Karpas-422 (cell line): ENCODE data around the gene AREG. TPM values are rescaled to one million over a fixed set of nuclear protein-coding genes. Genes with fewer than 3 reads are reported as not detected.

ENCODE experiments used
- DNase-seq: peaks from one replicate; pipeline ENCODE4 v3.0.0-alpha.2; 2015
- H2AFZ ChIP-seq: fragments of 200-600 bp; sonication (generic); 2 replicates; pipeline ENCODE4 v1.6.1; 2014; ENCODE audit warnings: antibody characterized with exemption, low read length, mixed read lengths
- H3K27ac ChIP-seq: fragments of 200-600 bp; sonication (generic); 2 replicates; pipeline ENCODE4 v1.5.1; 2014; ENCODE audit warnings: mild to moderate bottlenecking, low read length, moderate library complexity
- H3K27me3 ChIP-seq: fragments of 200-600 bp; sonication (generic); 2 replicates; pipeline ENCODE4 v1.6.1; 2014; ENCODE audit warnings: low read length, mixed read lengths
- H3K36me3 ChIP-seq: fragments of 200-600 bp; sonication (generic); 2 replicates; pipeline ENCODE4 v1.6.1; 2014; ENCODE audit warnings: low read length, mixed read lengths; ENCODE audit not compliant: insufficient read depth
- H3K4me1 ChIP-seq: fragments of 200-600 bp; sonication (generic); 2 replicates; pipeline ENCODE4 v1.6.1; 2014; ENCODE audit warnings: mild to moderate bottlenecking, low read length, mixed read lengths
- H3K4me2 ChIP-seq: fragments of 200-600 bp; sonication (generic); 2 replicates; pipeline ENCODE4 v1.6.1; 2014; ENCODE audit warnings: low read length, low read depth, mild to moderate bottlenecking; ENCODE audit not compliant: poor library complexity, severe bottlenecking
- H3K4me3 ChIP-seq: fragments of 200-600 bp; sonication (generic); 2 replicates; pipeline ENCODE4 v1.5.1; 2014; ENCODE audit warnings: mild to moderate bottlenecking, antibody characterized with exemption, low read length, mixed read lengths
- H3K79me2 ChIP-seq: fragments of 200-600 bp; sonication (generic); 2 replicates; pipeline ENCODE4 v1.6.1; 2014; ENCODE audit warnings: mild to moderate bottlenecking, low read length, mixed read lengths
- H3K9ac ChIP-seq: fragments of 200-600 bp; sonication (generic); 2 replicates; pipeline ENCODE4 v1.6.0; 2014; ENCODE audit warnings: low read length
- H3K9me2 ChIP-seq: fragments of 200-600 bp; sonication (generic), shearing (Covaris generic); replicated peaks from 2 replicates; pipeline ENCODE4 v1.6.0; 2014; ENCODE audit warnings: mild to moderate bottlenecking, low read length, moderate library complexity; ENCODE audit not compliant: insufficient read depth
- H3K9me3 ChIP-seq: fragments of 300-700, 200-600 bp; sonication (generic); 2 replicates; pipeline ENCODE4 v1.6.1; 2014; ENCODE audit warnings: low read length, mixed read lengths
- H4K20me1 ChIP-seq: fragments of 200-600 bp; sonication (generic); 2 replicates; pipeline ENCODE4 v1.6.1; 2014; ENCODE audit warnings: mild to moderate bottlenecking, antibody characterized with exemption, low read length, low read depth; ENCODE audit not compliant: insufficient read depth
- total RNA-seq: library from RNA; depleted of rRNA; stranded (reverse); fragments of >200 nt; shearing (Covaris generic); gene quantifications from 2 replicates; pipeline ENCODE4 v1.2.3, GENCODE V29; 2014; ENCODE audit warnings: low replicate concordance

Gene AREG
- total RNA-seq, 1 experiment from 2014 or later = not detected

DNA sequence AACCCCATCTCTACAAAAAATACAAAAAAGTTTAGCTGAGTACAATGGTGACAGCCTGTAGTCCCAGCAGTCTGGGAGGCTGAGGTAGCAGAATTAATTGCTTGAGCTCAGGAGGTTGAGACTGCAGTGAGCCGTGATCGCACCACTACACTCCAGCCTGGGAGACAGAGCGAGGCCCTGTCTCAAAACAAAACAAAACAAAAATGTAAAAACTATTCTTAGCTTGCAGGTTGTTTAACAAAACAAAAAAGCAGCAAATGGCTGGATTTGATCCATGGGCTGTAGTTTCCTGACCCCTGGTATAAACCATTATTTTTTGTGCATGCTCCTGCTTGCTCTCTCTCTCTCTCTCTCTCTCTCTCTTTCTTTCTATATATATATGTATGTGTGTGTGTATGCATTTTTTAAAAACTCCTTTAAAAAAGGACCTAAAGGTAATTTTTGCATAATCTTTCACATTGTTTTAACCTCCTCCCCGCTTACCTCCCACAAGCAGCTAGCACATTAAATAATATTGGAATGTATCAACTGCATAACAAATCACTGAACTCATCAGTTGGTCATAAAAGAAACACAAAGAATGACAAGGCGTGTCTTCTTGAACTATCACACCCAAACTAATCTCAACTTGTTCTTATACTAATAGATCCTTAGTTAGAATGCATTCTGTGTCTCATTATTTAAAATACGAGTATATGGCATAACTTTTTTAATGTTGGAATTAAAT is 4.8 kb downstream of the AREG start:
- H3K79me2 ChIP-seq = no peaks in the 10 kb centered on the region
- no peak overlapping the region for H3K9ac ChIP-seq
- no peaks in the 10 kb centered on the region for H3K9me2 ChIP-seq
- H3K4me2 ChIP-seq = no peak overlapping the region
- no peak overlapping the region for H3K27ac ChIP-seq
- H3K4me1 ChIP-seq = peaks cover 9% of the 10 kb centered on the region
- H3K4me3 ChIP-seq = no peak overlapping the region
- no peak for DNase-seq
- H3K27me3 ChIP-seq = no peaks in the 10 kb centered on the region
- H2AFZ ChIP-seq = no peak overlapping the region
- no peaks in the 10 kb centered on the region for H3K9me3 ChIP-seq
- H3K36me3 ChIP-seq = no peaks in the 10 kb centered on the region
- no peaks in the 10 kb centered on the region for H4K20me1 ChIP-seq

DNA sequence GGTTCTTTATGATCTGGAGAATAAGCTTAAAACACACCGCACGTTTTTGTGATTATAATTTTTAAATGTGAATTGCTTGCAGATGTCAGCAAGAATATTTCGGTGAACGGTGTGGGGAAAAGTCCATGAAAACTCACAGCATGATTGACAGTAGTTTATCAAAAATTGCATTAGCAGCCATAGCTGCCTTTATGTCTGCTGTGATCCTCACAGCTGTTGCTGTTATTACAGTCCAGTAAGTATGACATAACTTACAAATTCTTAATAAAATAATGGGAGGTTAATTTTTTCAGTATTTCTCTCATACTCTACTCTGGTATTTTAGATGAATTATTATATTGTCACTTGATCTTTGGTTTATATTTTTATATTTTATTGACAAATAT is 5.4 kb downstream of the AREG start:
- H2AFZ ChIP-seq = no peak overlapping the region
- no peaks in the 10 kb centered on the region for H3K36me3 ChIP-seq
- peaks cover 4% of the 10 kb centered on the region for H3K4me1 ChIP-seq
- no peak overlapping the region for H3K4me2 ChIP-seq
- H3K27ac ChIP-seq = no peak overlapping the region
- no peaks in the 10 kb centered on the region for H3K9me3 ChIP-seq
- no peak for DNase-seq
- no peaks in the 10 kb centered on the region for H3K79me2 ChIP-seq
- H3K27me3 ChIP-seq = no peaks in the 10 kb centered on the region
- no peaks in the 10 kb centered on the region for H4K20me1 ChIP-seq
- no peak overlapping the region for H3K4me3 ChIP-seq
- no peak overlapping the region for H3K9ac ChIP-seq
- H3K9me2 ChIP-seq = no peaks in the 10 kb centered on the region

DNA sequence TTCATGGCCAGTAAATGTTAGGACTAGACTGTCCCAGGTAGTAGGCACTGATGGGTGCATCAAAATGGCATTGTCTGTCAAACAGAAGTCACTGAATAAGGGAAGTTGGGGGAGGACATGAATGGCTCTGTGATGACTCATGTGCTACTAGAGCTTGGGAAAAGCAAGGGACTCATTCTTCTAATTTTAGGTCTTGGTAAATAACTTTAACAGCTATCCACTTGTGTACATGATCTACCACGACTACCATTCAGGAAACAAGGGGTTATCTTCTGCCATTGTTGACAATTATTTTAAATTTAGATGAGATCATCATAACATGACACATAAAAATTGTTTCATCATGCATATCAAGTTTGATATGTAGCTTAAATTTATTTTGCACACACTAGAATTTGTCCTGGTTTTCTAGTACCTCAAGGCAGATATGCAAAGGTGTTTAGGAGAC is 6.3 kb downstream of the AREG start:
- Histone ChIP-seq H3K27me3 (no peaks in the 10 kb centered on the region), H3K36me3 (no peaks in the 10 kb centered on the region), H3K79me2 (no peaks in the 10 kb centered on the region), H3K9me2 (no peaks in the 10 kb centered on the region), H3K4me1 (no peaks in the 10 kb centered on the region), H4K20me1 (no peaks in the 10 kb centered on the region), H3K9me3 (no peaks in the 10 kb centered on the region), H3K4me2 (no peak overlapping the region), H3K4me3 (no peak overlapping the region), H3K9ac (no peak overlapping the region), H3K27ac (no peak overlapping the region), H2AFZ (no peak overlapping the region)
- no peak for DNase-seq

DNA sequence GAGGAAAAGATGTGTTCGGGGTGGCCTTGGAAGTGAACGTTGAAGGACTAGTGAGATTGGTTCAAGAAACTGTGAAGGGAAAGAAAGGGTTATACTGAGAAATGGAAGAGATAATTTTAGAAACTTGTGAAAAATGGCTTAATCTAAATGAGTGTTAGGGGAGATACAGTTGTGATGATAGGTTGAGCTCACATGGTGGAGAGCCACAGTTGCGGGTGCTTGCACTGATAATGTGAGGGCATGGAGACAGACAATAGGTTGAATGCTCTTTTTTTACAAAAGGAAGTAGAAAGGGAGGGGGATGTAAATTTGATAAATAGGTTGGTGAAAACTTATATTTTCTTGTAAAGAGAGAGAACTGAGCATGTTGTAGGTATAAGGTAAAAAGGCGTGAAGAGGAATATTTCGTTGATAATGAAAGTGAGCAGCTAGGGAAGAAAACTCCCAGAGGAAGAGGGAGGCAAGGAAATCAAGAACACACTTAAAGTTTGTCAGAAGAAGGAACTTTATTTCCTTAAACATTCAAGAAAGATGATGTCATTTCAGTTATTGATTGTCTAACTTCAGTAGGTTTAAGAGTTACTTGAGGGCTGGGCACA is 8.2 kb downstream of the AREG start:
- no peak overlapping the region for H3K4me2 ChIP-seq
- DNase-seq = no peak
- H3K9me3 ChIP-seq = no peaks in the 10 kb centered on the region
- no peaks in the 10 kb centered on the region for H3K9me2 ChIP-seq
- no peaks in the 10 kb centered on the region for H4K20me1 ChIP-seq
- no peaks in the 10 kb centered on the region for H3K79me2 ChIP-seq
- no peaks in the 10 kb centered on the region for H3K27me3 ChIP-seq
- no peaks in the 10 kb centered on the region for H3K4me1 ChIP-seq
- H2AFZ ChIP-seq = no peak overlapping the region
- no peak overlapping the region for H3K9ac ChIP-seq
- H3K4me3 ChIP-seq = no peak overlapping the region
- H3K36me3 ChIP-seq = no peaks in the 10 kb centered on the region
- H3K27ac ChIP-seq = no peak overlapping the region

DNA sequence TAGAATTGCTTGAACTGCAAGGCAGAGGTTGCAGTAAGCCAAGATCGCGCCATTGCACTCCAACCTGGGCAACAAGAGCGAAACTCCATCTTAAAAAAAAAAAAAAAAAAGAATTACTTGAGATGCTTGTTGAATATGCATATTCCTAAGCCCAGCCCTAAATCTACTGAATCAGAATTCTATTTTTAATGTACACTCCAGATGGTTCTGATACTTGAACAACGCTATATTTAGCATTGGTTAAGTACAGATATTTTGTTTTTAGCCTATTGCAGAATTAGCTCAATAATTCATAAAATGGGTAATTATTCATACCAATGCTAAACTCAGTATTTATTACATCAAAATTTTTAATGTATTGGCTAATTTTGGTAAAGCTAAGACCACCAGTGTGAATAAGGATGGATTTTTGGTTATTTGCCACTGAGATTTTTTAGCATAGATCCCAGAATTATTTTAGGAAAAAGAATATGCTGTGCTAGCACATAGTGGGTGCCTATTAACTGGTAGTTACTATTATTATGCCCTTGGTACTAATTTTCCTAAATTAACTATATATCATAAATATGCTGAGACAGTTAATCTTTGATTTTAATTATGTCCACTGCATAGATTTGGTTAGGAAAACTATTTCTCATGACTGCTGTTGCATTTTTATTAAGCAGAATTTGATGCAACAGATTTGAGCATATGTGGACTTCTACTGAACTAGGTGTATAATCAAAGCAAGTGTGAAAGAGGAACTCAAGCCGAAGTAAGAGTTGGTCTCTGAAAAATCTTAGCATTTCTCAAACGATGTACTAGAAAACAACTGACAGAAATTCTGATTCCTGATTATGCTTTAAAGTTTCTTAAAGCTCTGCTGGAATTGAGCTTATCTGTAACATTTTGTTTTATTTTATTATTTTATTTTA is 9.2 kb downstream of the AREG start:
- DNase-seq = no peak
- H3K36me3 ChIP-seq = no peaks in the 10 kb centered on the region
- H4K20me1 ChIP-seq = no peaks in the 10 kb centered on the region
- no peak overlapping the region for H3K9ac ChIP-seq
- no peaks in the 10 kb centered on the region for H3K79me2 ChIP-seq
- H3K4me1 ChIP-seq = no peaks in the 10 kb centered on the region
- H3K4me2 ChIP-seq = no peak overlapping the region
- H3K27ac ChIP-seq = no peak overlapping the region
- H2AFZ ChIP-seq = no peak overlapping the region
- H3K27me3 ChIP-seq = no peaks in the 10 kb centered on the region
- H3K9me3 ChIP-seq = no peaks in the 10 kb centered on the region
- no peak overlapping the region for H3K4me3 ChIP-seq
- H3K9me2 ChIP-seq = no peaks in the 10 kb centered on the region

DNA sequence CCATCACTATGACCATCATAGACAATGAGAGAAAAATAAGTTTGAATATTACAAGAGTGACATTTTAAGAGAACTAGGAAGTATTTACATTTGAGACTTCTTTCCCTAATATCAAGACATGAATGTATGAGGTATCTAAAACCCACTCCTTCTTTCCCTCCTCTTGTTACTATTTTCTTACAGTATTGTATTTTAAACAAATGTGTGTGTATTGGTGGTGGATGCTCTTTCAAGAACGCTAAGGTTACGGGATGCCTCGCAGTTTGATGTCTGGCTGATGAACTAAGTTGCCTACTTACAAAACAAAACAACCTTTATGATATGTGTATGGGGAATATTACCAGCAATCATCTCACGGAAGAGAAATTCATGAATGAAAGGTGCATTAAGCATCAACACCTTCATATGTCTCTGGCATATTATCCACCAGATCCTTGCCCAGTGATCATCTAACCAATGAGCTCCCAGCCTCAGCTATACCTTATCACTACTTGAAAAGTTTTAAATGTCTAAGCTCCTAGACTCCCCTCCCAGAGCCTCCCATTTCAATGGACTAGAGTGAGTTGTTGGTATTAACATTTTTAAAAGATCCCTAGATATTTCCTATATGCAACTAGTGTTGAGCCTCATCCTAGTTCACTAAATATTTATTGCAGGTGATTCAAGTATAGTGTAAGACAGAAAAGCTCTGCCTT is 10.6 kb downstream of the AREG start:
- H3K9ac ChIP-seq = no peak overlapping the region
- no peaks in the 10 kb centered on the region for H3K9me3 ChIP-seq
- no peak for DNase-seq
- no peaks in the 10 kb centered on the region for H3K4me1 ChIP-seq
- H2AFZ ChIP-seq = no peak overlapping the region
- no peaks in the 10 kb centered on the region for H3K36me3 ChIP-seq
- H3K79me2 ChIP-seq = no peaks in the 10 kb centered on the region
- H3K27ac ChIP-seq = no peak overlapping the region
- H3K4me3 ChIP-seq = no peak overlapping the region
- H3K4me2 ChIP-seq = no peak overlapping the region
- H3K27me3 ChIP-seq = no peaks in the 10 kb centered on the region
- no peaks in the 10 kb centered on the region for H4K20me1 ChIP-seq
- H3K9me2 ChIP-seq = no peaks in the 10 kb centered on the region

DNA sequence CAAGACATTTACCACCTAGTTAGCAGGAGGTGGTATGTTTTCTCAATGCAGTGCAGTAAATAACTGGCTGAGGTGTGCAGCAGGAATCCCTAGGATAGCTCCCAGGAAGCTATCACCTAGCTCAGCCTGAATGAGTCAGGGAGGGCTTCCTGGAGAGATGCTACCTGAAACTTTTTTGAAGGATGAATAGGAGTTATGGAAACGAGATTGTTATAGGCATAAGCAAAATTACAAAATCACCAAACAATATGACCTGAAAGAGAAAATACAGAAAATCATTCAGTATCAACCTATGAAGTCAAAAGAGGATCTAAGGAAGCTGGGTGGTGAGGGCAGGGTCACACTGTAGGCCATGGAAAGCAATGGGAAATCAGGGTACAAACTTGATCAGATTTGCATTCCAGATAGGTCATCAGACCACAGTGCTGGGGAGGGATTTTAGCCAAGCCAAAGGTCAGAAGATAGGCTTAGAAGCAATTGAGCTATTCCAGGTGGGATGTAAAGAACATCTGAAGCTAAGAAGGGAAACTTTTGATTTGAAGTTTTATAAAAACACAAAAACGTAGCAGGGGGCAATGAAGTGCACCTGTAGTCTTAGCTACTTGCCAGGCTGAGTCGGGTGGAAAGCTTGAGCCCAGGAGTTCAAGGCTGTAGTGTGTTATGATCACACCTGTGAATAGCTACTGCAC is 11.3 kb downstream of the AREG start:
- no peaks in the 10 kb centered on the region for H3K4me1 ChIP-seq
- no peak overlapping the region for H2AFZ ChIP-seq
- no peaks in the 10 kb centered on the region for H3K9me2 ChIP-seq
- H3K4me2 ChIP-seq = no peak overlapping the region
- no peaks in the 10 kb centered on the region for H3K36me3 ChIP-seq
- H3K9ac ChIP-seq = no peak overlapping the region
- no peaks in the 10 kb centered on the region for H4K20me1 ChIP-seq
- no peaks in the 10 kb centered on the region for H3K79me2 ChIP-seq
- no peak overlapping the region for H3K4me3 ChIP-seq
- no peak overlapping the region for H3K27ac ChIP-seq
- no peaks in the 10 kb centered on the region; the same call in 1 of the 2 replicates for H3K9me3 ChIP-seq
- H3K27me3 ChIP-seq = no peaks in the 10 kb centered on the region
- DNase-seq = no peak
